Jurkat, Clone E6-1 (cell line): ENCODE results near the gene TRAF3IP1.
"Not testable (repeated sequence)": the region's sequence is repeated elsewhere in the genome, so short reads cannot be mapped to it uniquely, and the experiment has no call there.

Experiments
- DNase-seq: peaks from one replicate; pipeline ENCODE4 v3.0.0-alpha.2; 2011; ENCODE audit warnings: low read depth, low spot score
- H3K4me3 ChIP-seq: 2 replicates; pipeline ENCODE4 v1.5.1; 2011; ENCODE audit warnings: mild to moderate bottlenecking, low read length, control low read depth, moderate library complexity

Gene TRAF3IP1

DNA sequence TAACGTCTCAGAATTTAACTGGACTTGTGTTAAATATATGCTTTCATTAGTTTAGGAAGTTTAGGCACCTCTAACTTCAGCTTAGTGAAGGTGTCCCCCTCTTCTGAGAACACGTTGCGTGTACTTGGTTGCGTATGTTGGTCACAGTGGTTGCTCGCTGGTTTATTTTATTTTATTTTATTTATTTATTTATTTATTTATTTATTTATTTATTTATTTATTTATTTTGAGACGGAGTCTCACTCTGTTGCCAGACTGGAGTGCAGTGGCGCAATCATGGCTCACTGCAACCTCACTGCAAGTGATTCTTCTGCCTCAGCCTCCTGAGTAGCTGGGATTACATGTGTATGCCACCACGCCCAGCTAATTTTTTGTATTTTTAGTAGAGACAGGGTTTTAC lies 15.3 kb downstream of the TRAF3IP1 start:
- DNase-seq, H3K4me3 ChIP-seq: not testable (repeated sequence)

DNA sequence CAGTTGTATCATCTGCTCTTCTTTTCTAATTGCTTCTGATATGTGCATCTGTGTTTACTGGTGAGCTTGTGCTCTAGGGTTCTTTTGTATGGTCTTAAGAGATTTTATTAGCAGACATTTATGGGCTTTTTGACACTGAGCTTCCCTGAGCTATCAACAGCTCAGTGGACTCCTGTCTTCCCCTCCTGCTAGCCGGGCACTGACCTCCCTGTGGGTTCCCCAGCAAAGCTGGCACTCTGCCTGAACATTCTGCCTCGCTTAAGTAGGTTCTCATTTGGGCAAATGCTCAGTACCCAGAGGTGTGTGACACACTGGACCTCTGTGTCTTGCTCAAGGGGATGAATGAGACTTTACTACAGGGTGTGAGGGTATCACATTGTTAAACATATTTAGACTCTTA lies 15.8 kb downstream of the TRAF3IP1 start:
- no peak overlapping the region for H3K4me3 ChIP-seq
- no peak for DNase-seq

DNA sequence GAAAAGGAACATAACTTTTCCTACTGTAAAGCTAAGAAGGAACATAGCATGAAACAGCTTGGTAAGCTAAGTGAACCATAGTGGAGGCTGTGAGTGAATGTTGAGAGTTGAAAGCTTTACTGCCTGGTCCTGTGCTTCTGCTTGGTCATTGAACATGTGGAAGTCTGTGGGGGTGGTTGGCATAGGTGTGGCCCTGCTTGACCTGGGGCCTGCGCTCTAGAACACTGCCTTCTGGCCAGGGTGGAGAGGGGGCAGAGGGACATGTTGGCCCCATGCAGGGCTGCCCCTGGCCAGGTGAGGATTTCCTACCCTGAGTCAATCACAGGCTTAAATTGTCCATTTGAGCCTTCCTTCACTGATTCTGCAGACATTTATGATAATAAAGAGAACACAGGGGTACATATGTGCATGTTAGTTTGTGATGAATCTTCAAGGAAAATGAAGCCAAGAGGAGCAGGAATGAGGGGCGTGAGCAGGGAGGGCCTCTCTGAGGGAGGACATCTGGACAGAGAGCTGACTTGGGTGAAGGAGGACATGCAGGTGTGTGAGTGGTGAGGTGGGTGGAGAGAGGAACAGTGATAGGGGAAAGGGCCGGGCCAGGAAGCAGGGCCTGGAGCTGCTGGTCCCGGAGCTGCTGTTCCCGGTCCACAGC lies 16.6 kb downstream of the TRAF3IP1 start:
- no peak overlapping the region for H3K4me3 ChIP-seq
- DNase-seq = no peak

DNA sequence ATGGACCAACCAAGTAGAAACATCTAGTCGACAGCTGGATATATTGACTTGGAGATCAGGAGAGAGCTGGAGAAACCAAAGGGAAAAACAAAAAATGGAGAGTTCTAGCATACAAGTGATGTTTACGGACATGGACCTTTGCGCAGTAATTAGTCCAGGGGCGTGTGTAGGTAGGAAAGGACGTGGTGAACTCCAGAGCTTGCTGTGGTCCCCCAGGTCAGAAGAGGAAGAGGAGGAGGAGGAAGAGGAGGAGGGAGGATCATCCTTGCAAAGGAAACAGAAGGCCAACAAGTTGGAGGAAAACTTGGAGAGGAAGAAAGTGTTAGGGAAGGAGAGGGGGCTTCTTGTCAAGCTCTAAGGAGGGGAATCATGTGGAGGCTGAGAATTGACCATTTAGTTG lies 17.5 kb downstream of the TRAF3IP1 start:
- no peak overlapping the region for H3K4me3 ChIP-seq
- DNase-seq = no peak

DNA sequence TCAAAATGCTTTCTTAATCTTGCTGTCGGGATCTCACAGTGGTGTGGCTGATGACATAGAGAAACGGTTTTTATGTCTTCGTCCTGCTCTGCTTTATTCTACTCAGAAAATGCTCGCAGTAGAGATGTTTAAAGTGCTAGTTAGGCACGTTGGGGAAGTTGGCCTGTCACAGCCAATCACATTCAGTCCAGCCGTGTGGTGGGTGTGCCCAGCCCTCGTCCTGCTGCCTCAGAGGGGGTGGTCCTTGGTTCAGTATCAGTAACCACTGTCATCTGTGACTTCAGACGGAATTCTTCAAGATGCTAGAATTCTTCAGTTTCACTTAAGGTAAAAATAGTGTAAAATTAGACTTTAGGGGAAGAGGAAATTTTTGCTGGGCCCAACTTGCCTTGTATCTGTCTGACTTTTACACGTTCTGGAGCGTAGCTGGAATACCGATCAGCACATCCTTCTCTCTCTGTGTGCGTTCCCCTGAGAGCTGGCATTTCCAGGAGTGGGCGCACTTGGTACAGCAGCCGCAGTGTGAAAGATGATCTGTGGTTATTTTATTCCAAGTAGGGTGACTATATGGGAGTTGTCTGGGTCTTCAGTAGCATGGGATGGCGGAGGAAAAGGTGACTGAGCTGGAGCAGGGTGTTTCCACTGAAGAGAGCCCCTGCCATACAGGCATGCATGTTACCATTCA lies 18.5 kb downstream of the TRAF3IP1 start:
- H3K4me3 ChIP-seq = no peak overlapping the region
- no peak for DNase-seq

DNA sequence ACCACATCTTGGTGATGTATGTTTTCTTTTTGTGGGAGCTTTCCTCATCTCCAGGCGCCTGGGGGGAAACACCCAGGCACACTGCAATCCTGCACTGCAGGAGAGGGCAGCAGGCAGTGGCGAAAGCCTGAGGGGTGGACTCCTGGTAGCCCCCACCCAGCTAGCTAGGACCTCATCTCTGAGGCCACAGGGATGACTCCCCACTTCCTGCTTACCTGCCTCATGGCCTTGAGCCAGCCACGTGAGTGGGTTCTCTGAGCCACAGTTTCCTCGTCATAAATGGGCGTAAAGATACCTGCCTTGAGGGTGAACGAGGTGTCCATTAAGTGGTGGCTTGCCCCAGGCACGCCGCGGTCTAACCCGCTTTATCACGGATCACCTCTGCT lies 19.1 kb downstream of the TRAF3IP1 start:
- no peak for DNase-seq
- no peak overlapping the region for H3K4me3 ChIP-seq

DNA sequence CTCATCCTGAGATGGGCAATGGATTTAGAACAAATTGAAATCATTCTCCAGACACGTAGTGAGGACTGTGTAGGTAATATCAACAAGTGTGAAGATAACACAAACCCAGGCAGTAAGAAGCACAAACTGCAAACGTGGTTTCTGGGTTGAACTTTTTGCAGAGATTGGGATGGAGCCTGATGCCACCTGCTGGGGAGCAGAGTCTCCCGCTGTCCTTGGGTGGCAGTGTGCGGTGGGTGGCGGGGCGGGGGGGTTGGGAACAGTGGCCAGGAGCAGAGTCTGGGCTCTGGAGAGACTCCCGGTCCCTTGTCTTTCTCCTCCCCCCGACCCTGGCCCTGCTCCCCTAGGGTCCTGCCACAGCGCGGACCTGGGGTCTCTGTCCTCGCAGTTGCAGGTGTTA lies 19.5 kb downstream of the TRAF3IP1 start:
- no peak for DNase-seq
- no peak overlapping the region for H3K4me3 ChIP-seq

DNA sequence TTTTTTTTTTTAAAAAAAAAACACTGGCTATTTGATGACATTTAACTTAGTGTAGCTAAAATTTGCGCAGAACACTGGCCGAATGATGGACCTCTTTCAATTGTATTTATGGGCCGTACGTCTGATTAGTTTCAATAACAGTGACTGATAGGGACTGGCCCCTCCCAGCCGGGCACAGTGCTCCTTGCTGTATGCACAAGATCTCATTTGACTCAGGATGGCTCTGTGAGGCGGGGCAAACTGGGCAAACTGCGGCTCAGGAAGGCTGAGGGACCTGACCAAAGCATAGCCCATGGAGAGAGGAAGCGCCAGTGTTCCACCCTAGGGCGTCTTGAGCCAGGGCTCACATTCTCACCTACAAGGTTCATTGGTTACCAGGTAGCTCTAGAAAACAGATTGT lies 21.2 kb downstream of the TRAF3IP1 start:
- DNase-seq = no peak
- H3K4me3 ChIP-seq = no peak overlapping the region

DNA sequence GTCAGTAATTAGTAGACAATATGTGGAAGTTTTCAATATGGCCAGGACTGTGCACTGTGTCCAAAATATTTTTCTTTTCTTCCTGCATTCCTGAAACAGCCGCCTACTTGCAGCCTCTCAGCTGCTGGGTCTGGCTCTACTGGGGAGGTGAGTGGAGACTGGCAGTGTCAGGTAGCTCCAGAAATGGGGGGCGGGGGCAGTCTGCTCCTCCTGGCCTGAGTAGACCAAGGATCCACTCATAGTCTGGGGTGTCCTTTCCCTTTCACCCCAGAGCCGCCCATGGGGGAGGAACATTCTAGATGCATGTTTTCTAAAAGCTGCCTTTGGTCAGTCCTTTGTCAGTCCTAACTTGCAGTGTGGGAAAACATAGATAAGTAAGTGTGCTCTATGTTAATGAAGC lies 23.7 kb downstream of the TRAF3IP1 start:
- no peak overlapping the region for H3K4me3 ChIP-seq
- DNase-seq = no peak

DNA sequence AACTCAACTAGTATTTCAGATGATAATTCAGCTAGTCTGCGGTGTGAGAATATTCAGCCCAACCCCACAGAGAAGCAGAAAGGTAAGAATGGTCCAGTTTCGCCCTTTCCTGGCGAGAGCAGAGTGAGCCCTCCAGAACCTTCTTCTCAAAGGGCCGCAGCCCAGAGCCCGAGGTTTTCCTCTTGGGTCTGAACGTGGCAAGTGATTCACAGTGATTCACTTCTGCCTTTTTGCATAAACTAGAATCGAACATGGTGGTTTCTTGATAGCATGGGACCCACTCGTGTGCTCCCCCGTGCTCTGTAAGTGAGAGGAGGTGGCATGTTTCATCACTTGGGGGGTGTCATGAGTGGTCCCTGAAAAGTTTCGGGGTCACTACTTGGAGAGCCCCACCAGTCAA lies 24.2 kb downstream of the TRAF3IP1 start:
- no peak overlapping the region for H3K4me3 ChIP-seq
- DNase-seq = no peak

DNA sequence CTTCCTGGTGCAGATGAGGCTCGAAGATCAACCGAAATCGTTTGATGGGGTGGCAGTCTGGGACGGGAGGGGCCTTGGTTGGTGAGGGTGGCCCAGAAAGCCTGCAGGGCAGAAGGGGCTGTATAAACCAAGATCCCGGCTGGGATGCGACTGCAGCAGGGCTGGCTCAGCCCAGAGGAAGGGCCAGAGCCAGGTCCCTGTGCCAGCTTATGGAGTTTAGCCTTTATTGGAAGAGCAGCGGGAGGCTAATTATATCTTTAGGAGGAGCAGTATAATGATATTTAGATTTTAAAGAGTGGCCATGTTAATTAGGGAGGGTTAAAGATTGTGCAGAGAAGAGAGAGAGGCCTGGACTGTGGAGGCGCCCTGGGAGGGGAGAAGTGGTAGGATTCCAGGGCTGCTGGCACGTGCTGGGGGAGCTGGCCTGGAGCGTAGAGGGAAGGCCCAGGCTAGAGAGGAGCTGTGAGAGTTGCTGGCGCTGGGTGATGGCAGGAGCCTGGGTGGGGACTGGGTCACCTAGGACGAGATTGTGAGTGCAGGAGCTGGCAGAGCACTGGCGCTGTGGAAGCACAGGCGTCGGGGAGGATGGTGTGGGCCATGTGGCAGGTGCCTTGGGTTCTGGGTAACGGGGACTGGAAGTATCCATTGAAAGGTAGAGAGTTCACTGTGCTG lies 25.1 kb downstream of the TRAF3IP1 start:
- no peak for DNase-seq
- no peak overlapping the region for H3K4me3 ChIP-seq

DNA sequence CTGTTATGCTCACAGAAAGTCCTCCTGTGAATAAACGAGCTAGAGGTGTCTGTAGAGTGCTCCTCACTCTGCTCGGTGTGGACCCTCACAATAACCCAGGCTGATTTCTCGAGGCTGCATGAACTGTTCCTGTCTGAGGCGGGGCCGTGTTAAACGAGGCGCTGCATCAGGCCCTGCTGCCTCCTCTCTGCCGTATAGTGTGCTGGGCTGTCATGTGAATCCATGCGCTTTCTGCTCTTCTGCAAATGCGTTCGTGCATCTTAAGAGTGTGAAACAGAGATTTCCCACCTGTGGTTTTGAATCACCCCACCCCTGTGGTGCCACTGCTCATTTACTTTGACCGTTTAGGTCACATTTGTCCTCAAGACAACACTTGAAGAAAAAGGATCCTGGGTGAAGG lies 26.2 kb downstream of the TRAF3IP1 start:
- no peak for DNase-seq
- H3K4me3 ChIP-seq = no peak overlapping the region

DNA sequence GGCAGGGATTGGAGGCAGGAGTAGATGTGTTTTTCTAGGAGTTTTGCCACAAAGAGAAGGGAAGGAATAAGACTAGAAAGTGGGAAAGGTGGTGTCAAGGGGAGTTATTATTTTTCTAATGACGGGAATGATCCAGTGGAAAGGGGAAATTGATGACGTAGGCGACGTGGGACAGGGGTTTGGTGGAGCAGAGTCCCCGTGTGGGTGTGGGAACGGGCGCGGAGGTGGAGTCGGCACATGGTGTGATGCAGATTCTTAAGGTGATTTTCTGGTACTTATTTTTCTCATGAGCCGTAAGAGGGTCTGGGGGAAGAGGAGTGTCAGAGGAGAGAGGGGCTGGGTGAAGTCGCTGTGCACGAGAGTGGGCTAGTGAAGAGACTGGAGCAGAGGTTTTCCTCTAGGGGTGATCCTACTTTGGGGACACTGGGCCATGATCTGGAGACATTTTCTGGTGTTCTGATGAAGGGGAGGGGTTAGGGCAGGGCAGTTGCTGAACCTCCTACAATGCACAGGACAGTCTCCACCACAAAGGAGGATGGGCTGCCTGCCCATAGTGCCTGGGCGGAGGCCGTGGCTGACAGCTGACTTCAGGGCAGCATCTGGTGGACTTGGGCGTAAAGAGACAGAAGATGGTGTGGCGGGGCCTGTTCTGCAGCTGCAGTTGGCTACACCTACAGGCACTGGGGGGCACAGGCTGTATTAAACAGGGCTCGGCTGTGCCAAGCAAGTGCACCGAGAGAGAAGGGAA lies 30.0 kb downstream of the TRAF3IP1 start:
- no peak overlapping the region for H3K4me3 ChIP-seq
- no peak for DNase-seq

DNA sequence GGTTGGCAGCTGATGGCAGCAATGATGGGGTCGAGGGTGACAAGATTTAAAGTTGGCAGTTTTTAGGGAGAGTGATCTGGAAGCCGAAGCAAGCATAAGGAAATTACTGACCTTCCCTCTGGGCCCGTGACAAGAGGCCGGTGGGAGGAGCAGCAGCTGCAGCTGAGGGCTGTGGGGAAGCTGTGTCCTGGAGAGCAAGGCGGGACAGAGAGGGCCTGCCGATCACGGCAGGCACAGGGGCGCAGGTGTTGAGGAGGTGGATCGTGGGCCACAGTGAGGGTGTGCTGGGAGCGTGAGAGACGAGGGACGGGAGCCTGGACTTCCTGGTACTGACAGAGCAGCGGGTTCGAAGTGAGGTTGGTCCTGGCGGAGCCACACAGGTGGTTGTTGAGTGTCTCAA lies 31.0 kb downstream of the TRAF3IP1 start:
- no peak for DNase-seq
- H3K4me3 ChIP-seq = no peak overlapping the region

DNA sequence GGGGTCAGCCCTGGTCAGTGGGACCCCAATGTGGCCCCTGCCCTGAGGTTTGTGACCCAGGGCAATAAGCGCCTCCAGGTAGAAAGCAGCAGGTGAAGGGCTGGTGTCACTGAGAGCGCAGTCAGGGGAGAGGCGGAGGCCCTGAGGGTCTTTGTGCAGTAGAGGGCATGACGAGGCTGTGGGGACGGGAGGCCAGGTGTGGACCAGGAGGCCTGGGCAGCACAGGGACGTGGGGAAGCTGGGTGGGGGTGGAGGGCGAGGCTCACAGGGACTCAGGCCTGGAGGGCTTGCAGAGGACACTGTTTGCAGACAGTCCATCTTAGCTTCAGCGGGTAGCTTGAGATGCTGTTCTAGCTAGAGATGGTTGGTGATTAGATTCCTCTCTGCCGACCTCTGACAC lies 32.0 kb downstream of the TRAF3IP1 start:
- no peak for DNase-seq
- H3K4me3 ChIP-seq = no peak overlapping the region

DNA sequence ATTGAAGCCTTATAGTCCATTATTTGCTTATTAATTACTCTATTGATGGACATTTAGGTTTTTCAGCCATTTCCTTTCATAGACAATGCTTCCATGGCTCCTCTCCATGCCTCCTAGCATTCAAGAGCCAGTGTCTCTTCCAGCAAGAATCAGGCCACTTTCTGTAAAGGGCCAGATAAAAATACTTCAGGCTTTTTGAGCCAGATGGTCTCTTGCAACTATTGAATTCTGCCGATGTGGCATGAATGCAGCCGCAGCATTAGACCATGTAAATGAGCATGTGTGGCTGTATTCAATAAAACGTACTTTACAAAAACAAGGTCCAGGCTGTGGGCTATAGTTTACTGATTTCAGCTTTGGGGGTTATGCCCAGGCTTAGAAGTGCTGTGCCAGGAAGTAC lies 38.5 kb downstream of the TRAF3IP1 start:
- DNase-seq = no peak
- H3K4me3 ChIP-seq = no peak overlapping the region

DNA sequence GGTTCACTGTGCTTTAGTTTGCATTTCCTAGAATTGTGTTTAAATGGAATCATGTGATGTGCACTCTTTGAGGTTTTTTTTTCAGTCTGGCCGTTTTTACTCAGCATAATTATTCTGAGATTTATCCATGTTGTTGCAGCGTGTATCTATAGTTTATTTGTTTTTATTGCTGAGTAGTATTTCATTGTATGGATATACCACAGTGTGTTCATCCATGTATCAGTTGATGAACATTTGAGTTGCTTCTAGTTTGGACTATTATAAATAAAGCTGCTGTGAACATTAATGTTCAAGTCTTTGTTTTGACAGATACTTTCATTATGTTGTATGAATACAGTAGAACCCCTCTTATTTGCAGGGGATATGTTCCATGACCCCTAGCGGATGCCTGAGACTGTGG lies 39.1 kb downstream of the TRAF3IP1 start:
- no peak for DNase-seq
- H3K4me3 ChIP-seq = no peak overlapping the region

DNA sequence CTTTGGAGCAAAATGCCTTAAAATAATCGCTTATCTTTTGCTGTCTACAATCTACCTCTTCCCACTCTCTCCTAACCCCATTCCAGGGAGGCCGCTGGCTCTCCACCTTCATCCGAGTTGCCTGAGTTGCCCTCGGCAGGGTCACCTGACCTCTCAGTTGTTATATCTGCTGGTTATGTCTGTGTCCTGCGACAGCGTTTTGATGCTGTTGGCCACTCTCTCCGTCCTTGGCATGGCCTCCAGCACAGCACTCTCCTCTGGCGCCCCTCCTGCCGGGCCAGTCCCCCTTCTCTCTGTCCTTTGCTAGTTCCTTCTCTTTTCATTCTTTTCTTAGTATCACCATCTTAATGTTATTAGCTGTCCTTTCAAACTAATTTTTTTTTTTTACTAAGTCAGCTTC lies 41.6 kb downstream of the TRAF3IP1 start:
- DNase-seq = no peak
- H3K4me3 ChIP-seq = no peak overlapping the region

DNA sequence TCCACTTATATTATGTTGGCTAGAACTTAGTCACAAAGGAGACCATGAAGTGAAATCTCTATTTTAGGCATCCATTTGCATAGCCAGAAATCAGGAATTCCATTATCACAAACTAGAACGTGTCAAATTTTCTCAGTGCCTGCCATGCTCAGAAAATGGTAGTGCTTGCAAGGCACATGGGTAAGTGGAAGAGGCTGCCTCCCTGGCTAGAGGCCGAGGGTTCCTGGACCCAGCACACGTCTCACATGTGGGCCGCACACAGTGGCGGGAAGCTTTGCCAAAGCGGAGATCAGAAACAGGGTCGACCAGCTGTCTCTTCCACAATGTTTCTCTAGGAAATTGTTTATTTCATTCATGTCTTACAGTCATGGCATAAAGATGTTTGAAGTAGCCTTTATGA lies 42.3 kb downstream of the TRAF3IP1 start:
- no peak for DNase-seq
- H3K4me3 ChIP-seq = no peak overlapping the region

DNA sequence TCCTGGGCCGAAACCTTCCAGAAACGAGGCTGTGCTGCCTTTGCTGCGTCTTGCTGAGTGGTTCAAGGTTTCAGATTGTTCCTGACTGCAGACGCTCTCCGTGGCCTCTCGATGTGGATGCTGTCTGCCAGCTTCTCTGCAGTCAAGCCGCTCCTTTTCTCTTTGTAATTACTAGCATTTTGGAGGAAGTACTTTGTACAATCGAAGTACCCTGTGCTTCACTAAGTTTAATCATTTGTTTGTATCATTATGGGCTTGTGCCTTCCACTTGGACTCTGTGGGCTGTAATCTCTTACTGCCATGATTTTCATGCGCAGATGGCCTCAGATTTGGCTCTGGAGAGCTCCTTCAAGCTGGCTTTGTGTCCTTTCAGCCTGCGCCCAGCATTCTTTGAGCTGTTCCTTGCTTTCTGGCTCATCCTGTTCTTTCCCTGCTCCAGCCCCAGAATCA lies 49.3 kb downstream of the TRAF3IP1 start:
- no peak for DNase-seq
- H3K4me3 ChIP-seq = no peak overlapping the region
